ENCODE results near the gene MITF.

The MITF gene

DNA sequence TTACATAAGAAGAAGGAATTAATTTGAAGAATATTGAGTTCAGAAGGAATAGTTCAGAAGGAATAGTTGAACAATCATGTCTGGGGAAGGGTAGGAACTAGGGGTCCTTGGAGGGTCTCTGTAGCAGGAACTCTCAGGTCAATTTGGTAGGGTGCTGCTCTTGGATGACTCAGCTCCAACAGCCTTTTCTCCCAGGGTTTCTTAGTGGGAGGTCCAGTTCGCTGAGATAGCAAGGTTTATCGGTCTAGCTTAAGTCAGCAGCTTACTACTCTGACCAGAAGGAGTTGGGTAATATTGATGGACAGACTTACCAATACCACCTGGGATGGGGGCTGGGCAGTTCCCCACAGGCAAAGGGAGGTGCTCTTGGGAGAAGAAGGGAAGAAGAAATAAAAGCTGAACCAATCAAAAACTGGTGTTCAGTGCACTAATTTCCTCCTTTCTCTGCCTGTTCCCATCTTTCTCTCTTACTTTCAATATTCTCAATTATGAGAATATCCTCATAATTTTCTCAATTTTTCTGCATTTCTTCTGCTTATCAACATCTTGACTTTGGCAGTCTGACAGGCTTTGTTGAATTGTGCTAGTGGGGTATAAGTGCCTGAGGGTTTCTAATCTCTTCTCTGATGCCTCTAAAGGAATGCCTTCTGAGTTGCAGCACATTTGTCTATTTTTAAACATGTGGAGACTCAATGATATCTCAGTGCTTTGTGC is 14.4 kb upstream of the MITF start:
- H3K4me3 ChIP-seq (replicated peaks; ENCODE audit: low read depth, low read length) = no peak overlapping the region
- TF ChIP-seq, protein P1, sequence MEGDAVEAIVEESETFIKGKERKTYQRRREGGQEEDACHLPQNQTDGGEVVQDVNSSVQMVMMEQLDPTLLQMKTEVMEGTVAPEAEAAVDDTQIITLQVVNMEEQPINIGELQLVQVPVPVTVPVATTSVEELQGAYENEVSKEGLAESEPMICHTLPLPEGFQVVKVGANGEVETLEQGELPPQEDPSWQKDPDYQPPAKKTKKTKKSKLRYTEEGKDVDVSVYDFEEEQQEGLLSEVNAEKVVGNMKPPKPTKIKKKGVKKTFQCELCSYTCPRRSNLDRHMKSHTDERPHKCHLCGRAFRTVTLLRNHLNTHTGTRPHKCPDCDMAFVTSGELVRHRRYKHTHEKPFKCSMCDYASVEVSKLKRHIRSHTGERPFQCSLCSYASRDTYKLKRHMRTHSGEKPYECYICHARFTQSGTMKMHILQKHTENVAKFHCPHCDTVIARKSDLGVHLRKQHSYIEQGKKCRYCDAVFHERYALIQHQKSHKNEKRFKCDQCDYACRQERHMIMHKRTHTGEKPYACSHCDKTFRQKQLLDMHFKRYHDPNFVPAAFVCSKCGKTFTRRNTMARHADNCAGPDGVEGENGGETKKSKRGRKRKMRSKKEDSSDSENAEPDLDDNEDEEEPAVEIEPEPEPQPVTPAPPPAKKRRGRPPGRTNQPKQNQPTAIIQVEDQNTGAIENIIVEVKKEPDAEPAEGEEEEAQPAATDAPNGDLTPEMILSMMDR (IDR thresholded peaks at IDR 0.05; ENCODE audit: low read depth, low read length, missing control alignments) = no peak
- no peak for DNase-seq (ENCODE audit: extremely low read depth, low read depth)

DNA sequence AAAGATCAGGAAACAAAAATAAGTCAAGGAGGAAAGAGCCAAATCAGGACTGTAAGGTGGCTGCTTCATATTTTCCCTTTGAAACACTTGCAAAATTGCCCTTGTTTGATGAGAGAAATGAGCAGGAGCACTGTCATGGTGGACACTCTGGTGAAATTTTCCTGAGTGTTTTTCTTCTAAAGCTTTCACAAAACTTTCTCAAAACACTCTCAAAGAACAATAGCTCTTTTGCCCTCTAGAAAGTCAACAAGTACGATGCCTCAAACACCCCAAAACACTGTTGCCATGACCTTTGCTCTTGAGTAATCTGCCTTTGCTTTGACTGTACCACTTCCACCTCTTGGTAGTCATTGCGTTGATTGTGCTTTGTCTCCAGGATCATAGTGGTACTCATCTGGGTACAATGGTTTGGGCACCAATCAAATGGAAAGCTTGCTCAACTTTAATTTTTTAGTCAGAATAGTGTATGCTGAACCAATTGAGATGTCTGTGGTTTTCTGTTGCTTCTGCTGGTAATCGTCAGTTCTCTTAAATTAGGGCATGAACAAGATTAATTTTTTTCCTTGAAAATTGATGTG is 13.2 kb upstream of the MITF start:
- H3K4me3 ChIP-seq (replicated peaks; ENCODE audit: low read depth, low read length) = no peak overlapping the region
- TF ChIP-seq, protein P1 (IDR thresholded peaks at IDR 0.05; ENCODE audit: low read depth, low read length, missing control alignments) = no peak
- no peak for DNase-seq (ENCODE audit: extremely low read depth, low read depth)

DNA sequence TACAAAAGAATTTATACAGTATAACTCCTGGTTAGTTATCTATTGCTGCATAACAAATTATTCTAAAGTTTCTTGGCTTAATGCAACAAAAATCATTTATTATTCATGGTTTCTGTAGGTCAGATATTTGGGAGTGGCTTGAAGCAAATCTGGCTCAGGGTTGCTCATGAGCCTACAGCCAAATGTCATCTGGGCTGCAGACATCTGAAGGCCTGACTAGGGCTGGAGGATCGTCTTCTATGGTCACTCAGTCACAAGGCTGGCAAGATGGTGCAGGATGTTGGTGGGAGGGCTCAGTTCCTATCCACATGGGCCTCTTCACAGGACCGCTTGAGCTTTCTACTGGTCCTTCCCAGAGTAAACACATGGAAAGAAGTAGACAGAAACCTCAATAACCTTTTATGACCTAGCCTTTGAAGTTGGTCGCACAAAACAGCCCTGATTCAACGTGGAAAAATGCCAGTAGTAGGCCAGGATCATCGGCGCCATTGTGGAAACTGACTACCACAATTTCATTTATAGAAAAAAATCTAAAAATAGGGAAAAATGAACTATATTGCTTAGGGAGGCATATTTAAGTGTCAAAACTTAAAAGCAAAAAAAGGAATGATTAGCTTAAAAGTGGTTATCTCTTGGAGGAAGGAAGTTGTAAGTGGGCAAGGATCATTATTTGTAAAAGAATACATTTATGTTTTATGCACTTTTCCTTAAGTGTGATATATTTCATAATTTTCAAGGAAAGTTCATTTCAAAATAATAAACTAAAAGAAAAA is 9.9 kb upstream of the MITF start:
- DNase-seq (ENCODE audit: extremely low read depth, low read depth) = no peak
- TF ChIP-seq, protein P1 (IDR thresholded peaks at IDR 0.05; ENCODE audit: low read depth, low read length, missing control alignments) = no peak
- H3K4me3 ChIP-seq (replicated peaks; ENCODE audit: low read depth, low read length) = no peak overlapping the region

DNA sequence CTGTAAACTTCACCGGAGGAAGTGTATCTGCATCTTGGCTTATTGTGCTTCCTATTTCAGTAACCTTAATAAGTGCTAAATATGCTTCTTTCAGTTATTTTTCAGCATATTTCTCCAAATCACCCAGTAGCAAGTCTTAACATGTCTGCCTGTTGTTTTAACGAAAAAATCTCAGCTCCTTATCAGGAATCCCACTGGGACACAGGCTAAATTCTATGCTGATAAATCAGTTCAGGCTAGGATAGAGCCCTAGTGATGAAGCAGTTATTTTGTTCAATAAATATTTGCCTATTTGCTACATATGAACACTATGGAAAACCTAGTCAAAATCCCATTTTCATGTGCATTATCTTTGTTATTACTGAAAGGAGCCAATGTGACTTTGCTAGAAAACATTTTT is 8.2 kb upstream of the MITF start:
- H3K4me3 ChIP-seq (replicated peaks; ENCODE audit: low read depth, low read length) = no peak overlapping the region
- no peak for DNase-seq (ENCODE audit: extremely low read depth, low read depth)
- TF ChIP-seq, protein P1 (IDR thresholded peaks at IDR 0.05; ENCODE audit: low read depth, low read length, missing control alignments) = no peak

DNA sequence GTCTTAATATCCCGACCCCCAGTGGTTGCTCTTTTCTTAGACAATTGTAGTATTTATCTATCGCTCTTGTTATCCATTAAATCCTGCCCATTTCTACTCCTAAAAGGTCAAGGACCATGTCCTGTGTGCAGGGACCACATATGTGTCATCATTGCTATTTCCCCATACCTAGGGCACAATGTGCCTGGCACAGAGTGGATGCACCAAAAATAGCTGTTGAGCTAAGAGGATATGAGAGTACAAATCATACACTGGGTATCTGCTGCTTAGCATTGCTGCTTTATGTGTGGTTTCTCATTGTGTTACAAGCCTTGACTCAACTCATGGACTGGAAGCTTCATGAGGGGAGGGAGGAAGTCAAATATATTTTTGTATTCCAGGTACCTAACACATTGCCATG is 3.4 kb upstream of the MITF start:
- TF ChIP-seq, protein P1 (IDR thresholded peaks at IDR 0.05; ENCODE audit: low read depth, low read length, missing control alignments) = no peak
- DNase-seq (ENCODE audit: extremely low read depth, low read depth) = no peak
- no peak overlapping the region for H3K4me3 ChIP-seq (replicated peaks; ENCODE audit: low read depth, low read length)

DNA sequence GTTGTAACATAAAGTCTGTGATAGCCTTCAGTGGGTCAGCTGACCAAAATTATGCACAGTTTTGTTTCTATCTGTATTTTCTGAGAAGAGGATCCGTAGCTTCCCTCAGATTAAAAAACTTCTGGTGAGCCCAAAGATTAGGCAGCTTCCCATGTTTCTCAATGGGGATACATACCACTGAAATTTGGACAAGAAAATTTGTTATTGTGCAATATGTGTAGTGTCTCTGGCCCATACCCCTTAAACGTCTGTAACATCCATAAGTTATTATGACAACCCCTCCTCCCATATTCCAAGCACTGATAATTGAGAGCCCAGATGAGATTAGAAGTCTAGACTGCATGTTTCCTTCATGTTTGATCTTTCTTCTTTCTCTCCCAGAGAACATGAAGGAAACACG is 1.9 kb upstream of the MITF start:
- H3K4me3 ChIP-seq (replicated peaks; ENCODE audit: low read depth, low read length) = no peak overlapping the region
- TF ChIP-seq, protein P1 (IDR thresholded peaks at IDR 0.05; ENCODE audit: low read depth, low read length, missing control alignments) = no peak
- no peak for DNase-seq (ENCODE audit: extremely low read depth, low read depth)
